Measurements from ENCODE around the gene SYNJ1. TPM values are rescaled to one million over a fixed set of nuclear protein-coding genes. Genes with fewer than 3 reads are reported as not detected.

Gene SYNJ1
- total RNA-seq, 3 donors from 2014 or later (not counting 1 experiment from before 2014, with no cell fraction given), result 16.2 to 22.4 (median 20.1) TPM

- Histone ChIP-seq H3K36me3 (ENCODE audit: control insufficient read depth, insufficient read depth, low read length) (peaks cover 36% of the 10 kb centered on the region), H3K4me3 (ENCODE audit: low read length) (no peak overlapping the region), H3K4me1 (ENCODE audit: control insufficient read depth, insufficient read depth, low read length) (no peaks in the 10 kb centered on the region), H3K9me3 (ENCODE audit: control insufficient read depth, insufficient read depth, low read length) (no peaks in the 10 kb centered on the region), H3K27ac (ENCODE audit: low read length) (no peak overlapping the region), H3K27me3 (ENCODE audit: control insufficient read depth, insufficient read depth, low read length) (no peaks in the 10 kb centered on the region)
- DNase-seq (no peak), ATAC-seq (no peak)
- intact Hi-C loops (cut with micrococcal nuclease), result no loop called here
- H3K9me3 Mint-ChIP-seq, result no peaks in the 10 kb centered on the region
- no peak for TF ChIP-seq CTCF (IDR thresholded peaks at IDR 0.05)
- H3K27ac Mint-ChIP-seq, result peak overlapping the region in 1 of 2 donors; percentile 51
- no peak overlapping the region for H3K4me3 Mint-ChIP-seq
- H3K36me3 Mint-ChIP-seq, result peaks cover 7% of the 10 kb centered on the region
- H3K27me3 Mint-ChIP-seq (ENCODE audit: low read depth in 2 of 2), result no peaks in the 10 kb centered on the region
- 90% methylated on average over 2 of the region's 2 CpGs for WGBS (ENCODE audit: insufficient coverage)
- H3K4me1 Mint-ChIP-seq, result peaks cover 47 to 51% of the 10 kb centered on the region in 2 donors
Measured at GRCh38 chr21:32765058-32765457, 37.2 kb upstream of the SYNJ1 start.

- Histone ChIP-seq H3K27ac (ENCODE audit: low read length) (no peak overlapping the region), H3K27me3 (ENCODE audit: control insufficient read depth, insufficient read depth, low read length) (no peaks in the 10 kb centered on the region), H3K36me3 (ENCODE audit: control insufficient read depth, insufficient read depth, low read length) (peaks cover 45% of the 10 kb centered on the region), H3K4me3 (ENCODE audit: low read length) (no peak overlapping the region), H3K4me1 (ENCODE audit: control insufficient read depth, insufficient read depth, low read length) (no peaks in the 10 kb centered on the region), H3K9me3 (ENCODE audit: control insufficient read depth, insufficient read depth, low read length) (no peaks in the 10 kb centered on the region)
- H3K4me3 Mint-ChIP-seq, result no peak overlapping the region
- H3K4me1 Mint-ChIP-seq, result peaks cover 40 to 46% of the 10 kb centered on the region in 2 donors
- H3K9me3 Mint-ChIP-seq, result no peaks in the 10 kb centered on the region
- no peak for ATAC-seq
- H3K27ac Mint-ChIP-seq, result no peak overlapping the region
- no peaks in the 10 kb centered on the region for H3K27me3 Mint-ChIP-seq (ENCODE audit: low read depth in 2 of 2)
- intact Hi-C loops (cut with micrococcal nuclease), result no loop called here
- 71% methylated on average over 1 of the region's 1 CpG for WGBS (ENCODE audit: insufficient coverage)
- no peak for DNase-seq
- H3K36me3 Mint-ChIP-seq, result peaks cover 13% of the 10 kb centered on the region
- no peak for TF ChIP-seq CTCF (IDR thresholded peaks at IDR 0.05)
Measured at GRCh38 chr21:32764186-32764585, 36.4 kb upstream of the SYNJ1 start.

- peaks cover 81% of the 10 kb centered on the region for H3K36me3 ChIP-seq (ENCODE audit: control insufficient read depth, insufficient read depth, low read length)
- H3K4me3 ChIP-seq (ENCODE audit: low read length), result no peak overlapping the region
- Mint-ChIP-seq H3K27me3 (ENCODE audit: low read depth in 2 of 2) (no peaks in the 10 kb centered on the region), H3K4me1 (peaks cover 0 to 4% of the 10 kb centered on the region in 2 donors), H3K4me3 (no peak overlapping the region), H3K27ac (no peak overlapping the region), H3K9me3 (no peaks in the 10 kb centered on the region), H3K36me3 (peaks cover 43% of the 10 kb centered on the region)
- DNase-seq, result no peak
- no peak overlapping the region for H3K27ac ChIP-seq (ENCODE audit: low read length)
- no peak for TF ChIP-seq CTCF (IDR thresholded peaks at IDR 0.05)
- no peaks in the 10 kb centered on the region for H3K9me3 ChIP-seq (ENCODE audit: control insufficient read depth, insufficient read depth, low read length)
- WGBS (ENCODE audit: insufficient coverage), result 100% methylated on average over 1 of the region's 1 CpG
- intact Hi-C loops (cut with micrococcal nuclease), result no loop called here
- H3K27me3 ChIP-seq (ENCODE audit: control insufficient read depth, insufficient read depth, low read length), result no peaks in the 10 kb centered on the region
- no peak for ATAC-seq
- no peaks in the 10 kb centered on the region for H3K4me1 ChIP-seq (ENCODE audit: control insufficient read depth, insufficient read depth, low read length)
Measured at GRCh38 chr21:32757804-32758203, 30.0 kb upstream of the SYNJ1 start.

- Histone ChIP-seq H3K36me3 (ENCODE audit: control insufficient read depth, insufficient read depth, low read length) (peaks cover 77% of the 10 kb centered on the region), H3K4me1 (ENCODE audit: control insufficient read depth, insufficient read depth, low read length) (no peaks in the 10 kb centered on the region), H3K9me3 (ENCODE audit: control insufficient read depth, insufficient read depth, low read length) (no peaks in the 10 kb centered on the region), H3K27ac (ENCODE audit: low read length) (no peak overlapping the region), H3K4me3 (ENCODE audit: low read length) (no peak overlapping the region), H3K27me3 (ENCODE audit: control insufficient read depth, insufficient read depth, low read length) (no peaks in the 10 kb centered on the region)
- ATAC-seq, result no peak
- DNase-seq, result no peak
- WGBS (ENCODE audit: insufficient coverage), result no CpG with 5 or more reads among the region's 1 CpG
- Mint-ChIP-seq H3K27ac (no peak overlapping the region), H3K27me3 (ENCODE audit: low read depth in 2 of 2) (no peaks in the 10 kb centered on the region), H3K36me3 (peaks cover 41% of the 10 kb centered on the region), H3K9me3 (no peaks in the 10 kb centered on the region), H3K4me1 (peaks cover 0 to 4% of the 10 kb centered on the region in 2 donors), H3K4me3 (no peak overlapping the region)
- intact Hi-C loops (cut with micrococcal nuclease), result no loop called here
- TF ChIP-seq CTCF (IDR thresholded peaks at IDR 0.05), result no peak
Measured at GRCh38 chr21:32756096-32756495, 28.3 kb upstream of the SYNJ1 start.
